RWPE2 (cell line): ENCODE results near the gene SUPV3L1.

Experiments
- ATAC-seq: fragments of 200-7000 bp; cut with Tn5 transposase; 3 replicates; pipeline ENCODE4 v1.9.1; 2021; ENCODE audit warnings: low read depth
- DNase-seq: peaks from one replicate; pipeline ENCODE4 v3.0.0-alpha.2; 2020; ENCODE audit warnings: low spot score
- H3K27ac ChIP-seq: fragments of 450-650 bp; 2 replicates; pipeline ENCODE4 v1.5.1; 2017; ENCODE audit warnings: mild to moderate bottlenecking; ENCODE audit not compliant: poor library complexity, severe bottlenecking
- H3K27me3 ChIP-seq: fragments of 250-450 bp; sonication (Bioruptor Pico); 2 replicates; pipeline ENCODE4 v1.5.1; 2021; ENCODE audit warnings: mild to moderate bottlenecking, moderate library complexity; ENCODE audit not compliant: insufficient read depth, poor library complexity, severe bottlenecking
- H3K36me3 ChIP-seq: fragments of 250-450 bp; sonication (Bioruptor Pico); 2 replicates; pipeline ENCODE4 v1.5.1; 2020; ENCODE audit warnings: low read depth, mild to moderate bottlenecking, moderate library complexity
- H3K4me1 ChIP-seq: fragments of 250-450 bp; sonication (Bioruptor Pico); 2 replicates; pipeline ENCODE4 v1.5.1; 2021; ENCODE audit warnings: mild to moderate bottlenecking, moderate library complexity; ENCODE audit not compliant: insufficient read depth, poor library complexity, severe bottlenecking
- H3K4me3 ChIP-seq: fragments of 250-450 bp; sonication (Bioruptor Pico); 2 replicates; pipeline ENCODE4 v1.5.1; 2021; ENCODE audit warnings: mild to moderate bottlenecking, moderate library complexity; ENCODE audit not compliant: severe bottlenecking
- H3K9me3 ChIP-seq: fragments of 250-450 bp; sonication (Bioruptor Pico); 2 replicates; pipeline ENCODE4 v1.5.1; 2021; ENCODE audit warnings: mild to moderate bottlenecking, moderate library complexity; ENCODE audit not compliant: severe bottlenecking
- TF ChIP-seq, protein P1 (sequence below): fragments of 450-650 bp; IDR thresholded peaks from one replicate; pipeline ENCODE4 v1.5.1; 2017; ENCODE audit warnings: mild to moderate bottlenecking, moderate library complexity; ENCODE audit not compliant: poor library complexity, severe bottlenecking

SUPV3L1 gene

DNA sequence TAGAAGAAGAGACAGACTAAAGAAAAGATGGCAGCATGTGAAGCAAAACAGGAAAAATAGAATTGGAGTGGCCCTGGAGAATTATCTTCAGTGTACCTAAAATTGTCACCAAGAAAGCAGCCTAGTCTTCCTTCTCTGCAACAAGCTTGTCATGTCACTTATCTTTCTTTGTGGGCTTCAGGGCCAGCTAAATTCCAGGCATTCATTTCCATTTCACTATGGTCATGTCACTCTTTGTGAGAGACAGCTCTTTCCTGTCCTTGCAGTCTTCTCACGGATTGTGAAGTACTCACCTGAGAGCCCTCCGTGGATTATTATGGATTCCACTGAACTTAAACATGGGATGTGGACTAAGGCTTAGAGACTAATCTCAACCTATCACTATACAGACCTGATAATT, 31.1 kb downstream of the SUPV3L1 start:
- TF ChIP-seq, protein P1, sequence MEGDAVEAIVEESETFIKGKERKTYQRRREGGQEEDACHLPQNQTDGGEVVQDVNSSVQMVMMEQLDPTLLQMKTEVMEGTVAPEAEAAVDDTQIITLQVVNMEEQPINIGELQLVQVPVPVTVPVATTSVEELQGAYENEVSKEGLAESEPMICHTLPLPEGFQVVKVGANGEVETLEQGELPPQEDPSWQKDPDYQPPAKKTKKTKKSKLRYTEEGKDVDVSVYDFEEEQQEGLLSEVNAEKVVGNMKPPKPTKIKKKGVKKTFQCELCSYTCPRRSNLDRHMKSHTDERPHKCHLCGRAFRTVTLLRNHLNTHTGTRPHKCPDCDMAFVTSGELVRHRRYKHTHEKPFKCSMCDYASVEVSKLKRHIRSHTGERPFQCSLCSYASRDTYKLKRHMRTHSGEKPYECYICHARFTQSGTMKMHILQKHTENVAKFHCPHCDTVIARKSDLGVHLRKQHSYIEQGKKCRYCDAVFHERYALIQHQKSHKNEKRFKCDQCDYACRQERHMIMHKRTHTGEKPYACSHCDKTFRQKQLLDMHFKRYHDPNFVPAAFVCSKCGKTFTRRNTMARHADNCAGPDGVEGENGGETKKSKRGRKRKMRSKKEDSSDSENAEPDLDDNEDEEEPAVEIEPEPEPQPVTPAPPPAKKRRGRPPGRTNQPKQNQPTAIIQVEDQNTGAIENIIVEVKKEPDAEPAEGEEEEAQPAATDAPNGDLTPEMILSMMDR = no peak
- no peak overlapping the region for H3K27ac ChIP-seq
- peaks cover 9% of the 10 kb centered on the region for H3K4me1 ChIP-seq
- ATAC-seq (no peak), DNase-seq (no peak)
- peaks cover 25% of the 10 kb centered on the region for H3K36me3 ChIP-seq
- H3K9me3 ChIP-seq = no peaks in the 10 kb centered on the region
- H3K4me3 ChIP-seq = no peak overlapping the region
- no peaks in the 10 kb centered on the region for H3K27me3 ChIP-seq

DNA sequence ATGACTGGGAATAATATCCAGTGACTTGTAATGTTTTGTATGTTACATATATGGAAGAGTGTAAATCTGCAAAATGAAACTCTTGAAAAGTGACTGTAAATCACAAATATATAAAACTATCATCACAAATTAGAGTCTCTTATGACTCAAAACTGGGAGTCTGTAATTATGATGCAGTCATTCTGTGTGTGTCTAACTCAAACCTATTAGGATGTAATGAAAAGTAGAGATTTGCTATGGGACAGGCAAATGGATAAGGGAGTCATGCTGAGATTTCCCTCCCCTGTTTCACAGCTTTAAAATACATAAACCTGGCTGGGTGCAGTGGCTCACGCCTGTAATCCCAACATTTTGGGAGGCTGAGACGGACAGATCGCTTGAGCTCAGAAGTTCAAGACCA, 31.5 kb downstream of the SUPV3L1 start:
- Histone ChIP-seq H3K9me3 (no peaks in the 10 kb centered on the region), H3K4me1 (peaks cover 11% of the 10 kb centered on the region), H3K27me3 (no peaks in the 10 kb centered on the region), H3K4me3 (no peak overlapping the region), H3K27ac (no peak overlapping the region), H3K36me3 (peaks cover 21% of the 10 kb centered on the region)
- no peak for ATAC-seq
- TF ChIP-seq, protein P1 = no peak
- DNase-seq = no peak

DNA sequence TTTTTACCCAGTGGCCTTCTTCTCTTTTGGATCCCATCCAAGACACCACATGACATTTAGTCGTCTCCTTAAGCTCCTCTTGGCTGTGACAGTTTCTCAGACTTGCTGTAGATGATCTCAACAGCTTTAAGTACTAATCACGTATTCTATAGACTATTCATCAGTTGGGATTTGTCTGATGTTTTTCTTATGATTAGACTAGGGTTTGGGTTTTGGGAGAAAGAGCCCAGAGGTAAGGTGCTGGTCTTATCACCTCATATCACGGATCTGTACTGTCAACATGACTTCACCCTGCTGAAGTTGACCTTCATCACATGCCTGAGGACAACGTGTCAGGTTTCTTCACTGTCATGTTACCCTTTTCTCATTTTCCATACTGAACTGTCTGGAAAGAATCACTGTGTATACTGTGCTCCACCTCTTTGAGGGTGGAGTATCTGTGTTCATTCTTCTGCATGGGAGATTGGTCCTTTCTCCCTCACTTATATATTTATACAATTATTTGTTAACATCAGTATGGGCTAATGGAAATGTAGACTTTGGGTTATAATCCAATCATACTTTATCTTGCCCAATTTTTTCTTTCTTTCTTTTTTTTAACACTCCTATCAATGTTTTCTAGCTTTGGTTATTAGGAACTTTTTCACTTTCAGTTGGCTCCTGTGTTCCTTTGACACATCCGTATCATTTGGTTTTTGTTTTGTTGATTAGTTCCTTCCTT, 33.7 kb downstream of the SUPV3L1 start:
- H3K27me3 ChIP-seq = no peaks in the 10 kb centered on the region
- DNase-seq = no peak
- H3K27ac ChIP-seq = no peak overlapping the region
- no peaks in the 10 kb centered on the region for H3K36me3 ChIP-seq
- peaks cover 30% of the 10 kb centered on the region for H3K4me1 ChIP-seq
- TF ChIP-seq, protein P1 = no peak
- ATAC-seq = no peak
- H3K9me3 ChIP-seq = no peaks in the 10 kb centered on the region
- no peak overlapping the region for H3K4me3 ChIP-seq

DNA sequence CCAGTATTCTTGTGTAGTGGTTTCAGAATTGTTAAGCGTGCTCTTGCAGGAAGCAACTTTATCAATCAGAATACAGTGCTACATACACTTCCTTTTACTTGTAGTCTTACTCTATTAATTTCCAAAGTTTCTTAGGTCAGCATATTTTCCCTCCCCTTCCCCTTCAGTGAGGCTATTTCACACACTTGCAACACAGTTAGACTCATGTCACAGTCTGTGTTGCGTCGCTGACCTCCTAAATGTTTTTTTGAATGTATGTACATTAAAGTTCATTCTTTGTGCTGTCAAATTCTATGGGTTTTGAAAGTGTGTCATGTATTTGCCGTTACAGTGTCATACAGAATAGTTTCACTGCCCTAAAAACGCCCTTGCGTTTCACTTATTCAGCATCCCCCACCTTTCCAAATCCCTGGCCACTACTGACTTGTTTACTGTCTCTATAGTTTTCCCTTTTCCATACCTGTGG, 34.7 kb downstream of the SUPV3L1 start:
- no peak for ATAC-seq
- H3K27me3 ChIP-seq = no peaks in the 10 kb centered on the region
- TF ChIP-seq, protein P1 = no peak
- no peak overlapping the region for H3K4me3 ChIP-seq
- H3K36me3 ChIP-seq = no peaks in the 10 kb centered on the region
- DNase-seq = no peak
- no peaks in the 10 kb centered on the region for H3K9me3 ChIP-seq
- no peak overlapping the region for H3K27ac ChIP-seq
- peaks cover 30% of the 10 kb centered on the region for H3K4me1 ChIP-seq
